ENCODE measurements around the gene LYPD5.
A peak's percentile ranks its signal among the peaks of the same experiment; 100 is the strongest.

LYPD5 gene

DNA sequence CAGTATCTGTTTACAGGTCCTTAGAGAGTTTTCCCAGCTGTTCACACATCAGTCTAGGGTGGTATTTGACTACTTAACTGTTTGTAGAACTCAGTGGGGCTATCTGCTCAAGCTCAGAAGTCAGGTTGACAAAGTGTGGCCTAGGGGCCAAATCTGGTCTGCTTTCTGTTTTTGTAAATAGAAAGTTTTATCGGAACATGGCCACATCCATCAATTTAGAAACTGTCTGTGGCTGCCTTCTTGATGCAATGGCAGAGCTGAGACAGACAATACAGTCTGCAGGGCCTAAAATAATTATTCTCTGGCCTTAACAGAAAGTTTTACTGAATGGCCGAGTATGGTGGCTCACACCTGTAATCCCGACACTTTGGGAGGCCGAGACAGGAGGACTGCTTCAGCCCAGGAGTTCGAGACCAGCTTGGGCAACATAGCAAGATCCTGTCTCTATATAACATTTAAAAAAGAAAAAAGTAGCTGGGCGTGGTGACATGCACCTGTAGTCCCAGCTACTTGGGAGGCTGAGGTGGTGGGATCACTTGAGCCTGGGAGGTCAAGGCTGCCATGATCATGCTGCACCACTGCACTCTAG, 49.9 kb downstream of the LYPD5 start:
- no peak for DNase-seq (ENCODE audit: low spot score)

- peak; percentile 22 for DNase-seq (ENCODE audit: low spot score)
These were observed 50.6 kb downstream of the LYPD5 start for GRCh38 chr19:43751466-43752220.

GRCh38 chr19:43749898-43750297, 52.3 kb downstream of the LYPD5 start:
- no peak for DNase-seq (ENCODE audit: low spot score)

GRCh38 chr19:43749152-43749551, 53.1 kb downstream of the LYPD5 start:
- no peak for DNase-seq (ENCODE audit: low spot score)

- no peak for DNase-seq (ENCODE audit: low spot score)
These were observed 53.6 kb downstream of the LYPD5 start for GRCh38 chr19:43748685-43749084.

DNA sequence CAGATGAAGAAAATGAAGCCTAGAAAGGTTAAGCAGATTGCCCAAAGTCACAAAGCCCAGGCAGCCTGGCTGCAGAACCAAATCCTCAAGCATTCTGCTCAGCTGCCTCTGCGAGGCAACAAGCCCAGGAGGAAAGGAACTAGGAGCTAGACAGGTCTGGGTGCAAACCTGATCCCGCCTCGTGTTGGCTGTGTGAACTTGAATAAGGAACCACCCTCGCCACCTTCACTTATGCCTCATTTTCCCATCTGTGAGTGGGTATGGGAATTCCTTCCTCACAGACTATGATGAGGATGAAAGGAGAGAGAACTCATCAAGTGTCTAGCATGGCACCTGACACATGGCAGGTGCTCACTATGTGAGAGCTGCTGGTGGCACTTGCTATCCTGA, 54.0 kb downstream of the LYPD5 start:
- no peak for DNase-seq (ENCODE audit: low spot score)

DNA sequence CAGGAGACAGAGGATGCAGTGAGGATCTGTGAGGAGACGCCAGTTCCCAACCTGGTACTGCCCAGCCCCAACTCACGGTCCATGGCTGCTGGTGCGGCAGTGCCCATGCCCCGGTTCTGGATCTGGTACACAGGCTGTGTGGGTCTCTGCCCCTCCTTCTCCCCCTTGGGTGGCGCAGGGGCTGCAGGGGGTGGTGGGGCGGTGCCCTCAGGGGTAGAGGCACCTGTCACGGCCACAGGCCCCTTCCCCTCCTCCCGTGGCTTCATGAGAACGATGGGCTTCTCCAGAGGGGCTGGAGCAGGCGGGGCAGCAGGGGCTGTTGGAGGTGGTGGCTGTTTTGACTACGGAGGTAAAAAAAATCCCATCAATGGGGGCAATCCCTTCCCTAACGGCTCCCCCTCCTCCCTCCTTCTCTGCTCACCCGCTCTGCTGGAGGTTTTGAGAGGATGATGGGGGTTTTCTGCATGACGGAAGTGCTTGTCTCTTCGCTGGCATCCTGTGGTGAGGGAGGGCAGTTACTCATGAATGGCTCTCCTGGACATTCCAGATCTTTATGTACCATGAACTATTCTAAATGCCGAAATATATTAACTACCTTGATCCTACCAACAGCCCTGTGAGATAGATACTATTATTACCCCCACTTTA, 54.6 kb downstream of the LYPD5 start:
- DNase-seq (ENCODE audit: low spot score) = no peak
